Mucosa of descending colon (tissue), 3 donors: ENCODE data around the gene TMEM154. TPM values are rescaled to one million over a fixed set of nuclear protein-coding genes. Genes with fewer than 3 reads are reported as not detected.
A peak's percentile ranks its signal among the peaks of the same experiment; 100 is the strongest.

Experiments used
- ATAC-seq: fragments of 200-7000 bp; cut with Tn5 transposase; one replicate; pipeline ENCODE4 v1.9.1; 2020; ENCODE audit warnings: mild to moderate bottlenecking, moderate library complexity
- DNase-seq, 3 donors: peaks; one replicate each; pipeline ENCODE4 v3.0.0-alpha.2; 2020
- H3K36me3 ChIP-seq: fragments of 200-600 bp; one replicate; pipeline ENCODE4 v1.8.0; 2021; ENCODE audit warnings: low read depth, mild to moderate bottlenecking
- H3K4me1 ChIP-seq: fragments of 200-600 bp; one replicate; pipeline ENCODE4 v1.8.0; 2021; ENCODE audit warnings: low read depth, mild to moderate bottlenecking
- H3K4me3 ChIP-seq: fragments of 200-600 bp; one replicate; pipeline ENCODE4 v1.8.0; 2021; ENCODE audit warnings: mild to moderate bottlenecking
- H3K9me3 ChIP-seq: fragments of 200-600 bp; one replicate; pipeline ENCODE4 v1.8.0; 2021; ENCODE audit warnings: mild to moderate bottlenecking
- CTCF ChIP-seq: fragments of 200-600 bp; IDR thresholded peaks from one replicate; pipeline ENCODE4 v1.8.0; 2022; ENCODE audit warnings: antibody characterized with exemption, mild to moderate bottlenecking
- intact Hi-C, 2 donors: fragments of 100-400 bp; cut with DNase I in 1 of 2; cut with micrococcal nuclease in 1 of 2; formaldehyde crosslinking; loops; one replicate each; pipeline versions ENCODE4 v1.11.0 to v1.11.1; 2022; cut with DNase I, micrococcal nuclease
- total RNA-seq, 3 donors: library from RNA; stranded (reverse); fragmentation: NEBNext Ultra II Directional in 2 of 3; extraction: Animal tissue kit (Norgen Biotek cat#: 25700) in 2 of 3; gene quantifications; one replicate each; pipeline versions ENCODE4 v1.2.1 to v1.2.4, GENCODE V29; 2021 to 2023
- donor health status: DM: no; HTN: no; CAD: no; lungs with moderate emphysema.
- donor health status: DM: no; HTN: no; CAD: no.
- donor health status: DM: no; HTN: yes; CAD: no.

TMEM154 gene
- total RNA-seq, 3 donors from 2014 or later = 1.5 to 6.5 (median 1.8) TPM

DNA sequence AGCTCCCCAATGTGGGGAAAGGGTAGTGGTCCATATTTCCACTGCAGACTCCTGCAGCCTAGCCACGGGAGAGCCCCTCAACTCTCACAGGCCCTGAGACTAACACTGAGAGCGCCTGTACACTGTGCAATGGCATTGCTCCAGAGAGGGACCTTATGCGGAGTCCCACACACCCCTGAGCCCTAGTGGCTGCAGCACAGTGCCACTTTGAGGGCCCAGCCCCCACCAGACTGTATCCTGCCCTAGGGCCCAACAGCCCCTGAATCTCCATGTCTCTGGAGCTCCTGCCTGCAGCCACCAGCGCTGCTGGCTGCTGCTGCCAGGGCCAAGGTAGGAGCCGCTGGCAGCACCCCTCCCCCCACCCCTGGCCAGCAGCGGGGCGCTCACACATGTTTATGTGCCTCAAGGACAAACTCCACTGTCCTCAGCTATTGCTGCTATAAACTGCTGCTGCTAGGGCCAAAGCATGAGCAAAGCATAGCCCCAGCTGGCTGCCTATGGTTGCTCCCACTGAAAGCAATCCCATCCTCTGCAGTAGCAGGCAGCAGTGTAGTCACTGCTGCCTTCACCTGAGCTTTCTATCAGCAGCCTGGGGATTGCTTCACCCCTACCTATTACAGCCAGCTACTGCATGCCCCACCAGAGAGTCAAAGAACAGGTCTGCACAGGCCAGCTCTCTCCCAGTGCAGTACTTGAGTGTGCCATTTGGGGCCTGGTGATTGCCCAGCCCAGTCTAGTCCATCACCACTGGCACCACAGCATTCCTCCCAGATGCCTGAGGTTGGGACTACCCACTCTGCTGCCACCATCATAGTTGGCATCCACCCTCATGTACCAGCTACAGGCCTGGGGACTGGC lies 24.3 kb downstream of the TMEM154 start:
- intact Hi-C loops = no loop called here
- Histone ChIP-seq H3K36me3 (no peaks in the 10 kb centered on the region), H3K9me3 (peaks cover 19% of the 10 kb centered on the region), H3K4me1 (peaks cover 18% of the 10 kb centered on the region), H3K4me3 (no peak overlapping the region)
- ATAC-seq = peak; percentile 94
- TF ChIP-seq CTCF = no peak
- peak in 2 of 3 donors; percentile 70 to 73 for DNase-seq

DNA sequence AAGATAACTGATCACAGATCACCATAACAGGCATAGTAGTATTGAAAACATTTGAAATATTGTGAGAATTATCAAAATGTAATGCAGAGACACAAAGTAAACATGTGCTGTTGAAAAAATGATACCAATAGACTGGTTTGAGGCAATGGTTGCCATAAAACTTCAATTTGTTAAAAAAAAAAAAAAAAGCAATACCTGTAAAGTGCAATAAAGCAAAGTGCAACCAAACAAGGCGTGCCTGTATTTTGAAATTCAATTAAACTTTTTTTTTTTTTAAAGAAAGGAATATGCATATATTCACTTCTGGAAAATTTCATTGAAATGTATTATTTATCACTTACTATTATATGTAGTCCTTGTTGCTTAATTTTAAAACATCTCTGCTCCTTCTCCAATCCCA lies 27.7 kb downstream of the TMEM154 start:
- peak; percentile 55 for ATAC-seq
- DNase-seq = peak in 1 of 3 donors; percentile 61
- peaks cover 3% of the 10 kb centered on the region for H3K9me3 ChIP-seq
- H3K36me3 ChIP-seq = no peaks in the 10 kb centered on the region
- TF ChIP-seq CTCF = no peak
- H3K4me3 ChIP-seq = no peak overlapping the region
- peaks cover 18% of the 10 kb centered on the region for H3K4me1 ChIP-seq
- intact Hi-C loops = no loop called here

GRCh38 chr4:152651473-152652060 lies 28.2 kb downstream of the TMEM154 start:
- DNase-seq = no peak
- no peak for ATAC-seq
- H3K4me1 ChIP-seq = peaks cover 18% of the 10 kb centered on the region
- no peaks in the 10 kb centered on the region for H3K9me3 ChIP-seq
- H3K36me3 ChIP-seq = no peaks in the 10 kb centered on the region
- intact Hi-C loops = no loop called here
- no peak overlapping the region for H3K4me3 ChIP-seq
- TF ChIP-seq CTCF = no peak

- Histone ChIP-seq H3K4me1 (peaks cover 13% of the 10 kb centered on the region), H3K9me3 (no peaks in the 10 kb centered on the region), H3K36me3 (no peaks in the 10 kb centered on the region), H3K4me3 (no peak overlapping the region)
- no peak for TF ChIP-seq CTCF
- intact Hi-C loops = no loop called here
- DNase-seq (no peak), ATAC-seq (peak; percentile 34)
Observed at GRCh38 chr4:152646221-152646620, 33.6 kb downstream of the TMEM154 start.

DNA sequence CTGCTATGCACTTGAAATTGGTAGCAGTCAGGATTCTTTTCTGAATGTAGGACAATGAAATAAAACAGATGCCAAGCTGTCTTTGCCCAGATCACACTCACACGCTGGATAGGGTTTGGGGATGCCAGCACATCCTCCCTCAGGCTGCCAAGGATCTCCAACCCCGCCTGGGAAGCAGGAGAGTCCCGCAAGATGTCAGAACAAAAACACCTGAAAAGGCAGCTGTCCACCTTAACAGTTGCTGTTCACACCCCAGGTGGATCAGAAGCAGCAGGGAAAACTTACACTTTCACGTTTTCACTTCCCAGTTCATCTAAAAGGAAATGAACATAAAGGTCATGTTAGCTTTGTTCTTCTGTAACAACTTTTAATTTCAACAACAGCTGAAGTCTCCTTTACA lies 35.7 kb downstream of the TMEM154 start:
- Histone ChIP-seq H3K4me1 (peaks cover 13% of the 10 kb centered on the region), H3K9me3 (no peaks in the 10 kb centered on the region), H3K36me3 (no peaks in the 10 kb centered on the region), H3K4me3 (no peak overlapping the region)
- no peak for TF ChIP-seq CTCF
- DNase-seq = no peak
- intact Hi-C loops = no loop called here
- ATAC-seq = no peak
